HG03196 (cell line): Measurements from ENCODE around the gene SVIL.
"Not testable (repeated sequence)": the region's sequence is repeated elsewhere in the genome, so short reads cannot be mapped to it uniquely, and the experiment has no call there.

Source experiments
- ATAC-seq: cut with Tn5 transposase; IDR thresholded peaks from one replicate; pipeline ENCODE4 v1.9.1; 2021; ENCODE audit not compliant: unreplicated experiment

Gene SVIL

DNA sequence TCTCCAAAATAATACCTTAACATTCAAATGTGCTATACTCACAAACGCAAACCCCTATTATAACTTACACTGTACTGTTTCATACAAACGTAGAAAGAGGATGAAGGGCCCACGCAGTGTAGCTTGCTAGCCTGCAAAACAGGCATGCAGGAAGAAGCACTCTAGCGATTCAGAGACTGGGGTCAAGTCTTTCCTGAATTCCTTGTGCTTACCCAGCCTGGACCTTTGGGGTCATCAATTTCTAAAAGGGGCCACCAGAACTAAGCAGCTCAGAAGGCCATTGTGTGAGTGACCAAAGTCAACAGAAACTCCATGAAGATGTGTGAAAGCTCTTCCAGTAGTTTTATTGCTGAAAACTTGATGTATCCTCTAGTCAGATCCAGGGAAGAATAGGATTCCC, 111.9 kb downstream of the SVIL start:
- no peak for ATAC-seq

- ATAC-seq, result no peak
These were observed 112.5 kb downstream of the SVIL start for GRCh38 chr10:29522061-29522855.

DNA sequence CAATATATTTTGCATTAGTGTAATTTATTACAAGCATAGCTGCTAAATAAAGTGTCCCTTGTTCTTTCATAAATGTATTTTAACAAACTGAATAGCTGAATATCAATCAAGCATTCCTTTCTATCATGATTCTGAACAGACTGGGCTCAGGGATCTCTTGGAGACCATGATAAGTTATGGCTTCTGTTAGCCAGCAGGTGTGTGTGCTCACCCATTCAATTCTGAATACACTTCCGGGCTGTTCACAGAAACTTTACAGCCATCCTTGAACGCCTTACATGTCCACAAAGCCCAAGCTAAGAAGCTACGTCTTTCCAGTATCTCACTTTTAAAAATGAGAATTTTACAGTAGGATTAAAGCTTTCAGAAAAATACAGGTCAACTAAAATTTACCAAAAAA, 115.1 kb downstream of the SVIL start:
- ATAC-seq, result no peak

DNA sequence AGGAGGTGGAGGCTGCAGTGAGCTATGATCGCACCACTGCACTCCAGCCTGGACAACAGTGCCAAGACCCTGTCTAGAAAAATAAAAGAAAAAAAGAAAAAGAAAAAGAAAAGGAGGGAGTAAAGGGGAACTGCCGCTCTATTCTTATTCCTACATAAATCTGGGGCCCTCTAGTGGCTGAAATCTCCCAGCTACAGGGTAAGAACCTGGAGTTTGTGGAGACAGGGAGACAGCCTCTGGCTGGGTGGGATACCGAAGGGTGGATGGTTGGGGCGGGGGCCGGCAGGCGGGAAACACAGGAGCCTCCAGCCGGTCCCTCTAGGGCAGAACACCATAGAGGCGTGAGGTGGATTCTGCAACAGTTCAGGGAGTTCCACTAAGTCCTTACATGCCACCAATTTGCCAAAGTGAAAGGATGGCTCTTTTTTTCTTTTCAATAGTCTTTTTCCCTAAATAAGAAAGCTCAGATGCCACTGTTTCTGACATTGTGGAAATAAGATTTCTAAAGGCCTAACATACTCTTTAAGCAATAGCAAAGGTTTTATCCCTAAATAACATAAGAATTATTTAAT, 117.3 kb downstream of the SVIL start:
- no peak for ATAC-seq

GRCh38 chr10:29516309-29516932, 118.3 kb downstream of the SVIL start:
- ATAC-seq, result not testable (repeated sequence)

GRCh38 chr10:29515879-29516278, 118.9 kb downstream of the SVIL start:
- ATAC-seq, result not testable (repeated sequence)

DNA sequence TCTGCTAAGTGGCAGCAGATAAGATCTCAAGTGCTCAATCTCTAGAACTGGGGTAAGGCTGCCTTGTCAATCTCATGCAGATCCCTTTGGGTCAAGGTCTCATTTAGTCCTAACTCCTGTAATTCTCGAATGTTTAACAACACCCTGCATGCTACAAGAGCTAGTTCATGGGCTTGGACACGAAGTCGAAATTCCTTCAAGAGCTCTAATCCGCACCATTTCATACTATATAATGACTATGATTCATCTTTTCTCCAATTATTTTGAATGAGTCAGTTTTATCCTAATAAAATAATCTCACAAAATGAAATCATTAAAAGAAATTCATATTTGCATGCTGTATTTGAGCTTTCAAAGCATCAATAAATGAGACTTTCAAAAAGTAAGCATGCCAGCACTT, 119.7 kb downstream of the SVIL start:
- ATAC-seq, result not testable (repeated sequence)

- ATAC-seq, result no peak
These were observed 120.5 kb downstream of the SVIL start for GRCh38 chr10:29514306-29514705.

- ATAC-seq, result no peak
These were observed 122.3 kb downstream of the SVIL start for GRCh38 chr10:29512425-29512974.

- not testable (repeated sequence) for ATAC-seq
These were observed 123.0 kb downstream of the SVIL start for GRCh38 chr10:29511806-29512205.

DNA sequence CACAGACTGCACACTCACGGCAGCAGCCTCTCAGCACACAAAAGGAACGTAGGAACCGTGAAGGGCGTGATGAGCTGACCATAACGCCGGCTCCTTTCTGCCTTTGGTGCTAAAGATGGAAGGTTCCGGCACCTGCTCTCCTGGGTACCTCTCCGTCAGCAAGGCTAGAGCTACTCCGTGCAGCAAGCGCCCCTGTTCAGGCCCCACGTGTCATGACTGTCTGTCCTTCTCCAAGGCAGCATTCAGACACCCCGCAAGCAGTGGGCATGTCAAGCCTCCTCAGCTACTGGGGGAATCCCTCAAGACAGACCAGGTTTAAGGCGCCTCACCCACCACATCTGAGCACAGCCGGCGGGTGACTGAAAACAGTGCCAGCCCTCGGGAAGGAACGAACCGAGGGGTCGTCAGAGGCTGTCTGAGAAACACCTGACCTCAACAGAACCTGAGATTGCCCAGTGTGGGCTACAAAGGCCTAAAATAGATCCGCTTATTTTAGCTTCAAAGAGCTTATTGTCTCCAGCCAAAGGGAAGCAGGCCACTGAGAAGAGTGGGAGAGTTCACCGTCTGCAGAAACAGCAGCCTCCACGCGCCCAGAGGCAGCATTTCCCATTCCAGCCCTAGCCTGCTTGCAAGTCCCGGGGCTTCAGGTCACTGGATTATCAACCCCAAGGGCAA, 124.2 kb downstream of the SVIL start:
- not testable (repeated sequence) for ATAC-seq

DNA sequence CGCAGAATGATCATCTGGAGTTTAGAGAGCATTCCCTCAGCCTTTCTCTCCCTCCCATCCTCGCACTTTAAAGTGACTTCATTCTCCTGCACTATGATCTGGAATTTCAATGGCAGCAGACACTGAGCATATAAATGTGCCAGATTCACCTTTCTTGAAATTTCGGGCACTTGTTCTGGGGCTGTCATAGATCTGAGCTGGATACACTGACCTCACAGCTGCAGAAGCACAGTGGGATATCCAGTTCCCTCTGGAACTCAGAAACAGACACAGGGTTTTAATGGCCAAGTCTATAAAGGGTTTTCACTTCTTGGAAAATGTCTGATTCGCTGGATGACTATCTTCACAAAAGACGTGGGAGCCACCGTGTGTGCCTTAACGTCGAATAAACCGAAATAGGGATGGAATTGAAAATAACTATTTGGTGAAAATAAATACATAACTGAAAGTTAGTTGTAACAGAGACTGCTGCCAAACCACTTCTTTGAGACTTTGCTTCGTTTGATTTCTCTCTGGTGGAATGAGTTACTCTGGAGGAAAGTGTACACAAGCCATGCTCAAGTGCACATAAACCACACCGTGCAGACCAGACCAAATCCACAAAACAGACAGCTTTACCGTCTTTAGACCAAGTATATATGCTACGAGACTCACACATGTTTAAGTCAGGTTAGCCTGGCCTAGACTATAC, 126.1 kb downstream of the SVIL start:
- ATAC-seq, result no peak

GRCh38 chr10:29507750-29508149, 127.0 kb downstream of the SVIL start:
- not testable (repeated sequence) for ATAC-seq

DNA sequence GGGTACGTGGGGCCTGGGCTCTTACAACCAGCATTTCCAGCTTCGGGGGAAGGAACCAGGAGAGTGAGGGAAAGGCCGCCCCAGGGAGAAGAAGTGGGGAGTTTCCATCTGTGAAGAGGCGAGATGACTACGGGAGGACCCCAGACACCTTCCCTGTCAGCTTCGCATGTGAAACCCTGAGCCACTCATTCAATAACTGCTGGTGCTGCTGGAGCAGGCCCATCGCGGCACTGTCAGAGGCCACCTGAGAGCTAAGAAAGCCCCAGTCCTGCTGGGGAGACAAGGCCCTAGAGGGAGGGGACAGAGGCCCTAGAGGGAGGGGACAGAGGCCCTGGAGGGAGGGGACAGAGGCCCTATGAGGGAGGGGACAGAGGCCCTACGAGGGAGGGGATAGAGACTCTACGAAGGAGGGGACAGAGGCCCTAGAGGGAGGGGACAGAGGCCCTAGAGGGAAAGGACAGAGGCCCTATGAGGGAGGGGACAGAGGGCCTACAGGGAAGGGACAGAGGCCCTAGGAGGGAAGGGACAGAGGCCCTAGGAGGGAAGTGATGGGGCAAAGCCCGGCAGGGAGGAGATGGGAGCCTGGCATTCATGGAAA, 128.3 kb downstream of the SVIL start:
- not testable (repeated sequence) for ATAC-seq

GRCh38 chr10:29502351-29502750, 132.4 kb downstream of the SVIL start:
- ATAC-seq, result no peak

DNA sequence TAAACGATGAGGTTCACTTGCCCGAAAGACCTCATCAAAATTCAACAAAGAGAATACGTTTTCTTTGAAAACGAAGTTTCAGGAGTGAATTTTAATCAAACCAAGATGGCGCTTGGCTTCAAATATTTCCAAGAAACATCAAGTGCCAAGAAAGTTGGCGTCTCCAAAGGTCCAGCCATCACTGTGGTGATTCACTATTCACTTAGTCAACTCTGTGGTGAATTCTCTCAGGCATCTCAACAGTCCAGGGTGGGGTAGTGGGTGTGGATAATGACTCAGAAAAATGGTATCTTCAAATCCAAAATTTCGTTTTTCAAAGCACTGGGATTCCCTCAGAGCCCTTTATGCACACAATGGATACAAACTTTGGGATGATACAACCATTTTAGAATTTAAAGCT, 133.1 kb downstream of the SVIL start:
- ATAC-seq, result no peak

DNA sequence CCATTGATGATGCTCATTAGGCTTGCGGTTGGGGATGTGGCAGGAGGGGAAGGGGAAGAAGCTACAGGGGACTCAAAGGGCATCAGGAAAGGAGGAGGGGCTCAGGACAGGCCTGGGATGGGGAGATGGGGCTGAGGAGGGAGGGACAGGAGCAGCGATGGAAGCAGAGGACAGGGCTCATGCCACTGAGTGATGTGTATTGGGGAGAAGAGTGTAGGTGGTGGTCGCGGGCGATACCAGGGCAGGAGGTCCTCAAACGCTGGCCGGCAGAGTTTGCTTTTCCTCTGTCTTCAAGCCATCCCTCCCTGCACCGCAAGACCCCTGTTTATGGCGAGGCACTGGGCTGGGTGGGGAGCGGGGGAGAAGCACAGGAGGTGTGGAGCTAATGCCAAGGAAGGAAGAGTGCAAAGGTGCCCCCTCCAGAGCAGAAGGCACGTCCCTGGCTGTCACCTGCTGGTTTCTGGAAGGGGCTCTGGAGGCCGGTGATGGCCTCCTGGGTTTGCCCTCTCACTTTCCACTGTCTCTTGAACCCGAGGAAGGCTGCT, 134.7 kb downstream of the SVIL start:
- no peak for ATAC-seq

- ATAC-seq, result no peak
These were observed 138.2 kb downstream of the SVIL start for GRCh38 chr10:29496341-29497162.

GRCh38 chr10:29495366-29495765, 139.4 kb downstream of the SVIL start:
- ATAC-seq, result no peak
